CD4-positive, alpha-beta T cell (primary cell): Measurements from ENCODE around the gene C17orf75. TPM values are rescaled to one million over a fixed set of nuclear protein-coding genes. Genes with fewer than 3 reads are reported as not detected.

Experiments
- ATAC-seq: fragments of 200-7000 bp; cut with Tn5 transposase; one replicate; pipeline ENCODE4 v1.10.0; 2022; ENCODE audit warnings: mild to moderate bottlenecking; ENCODE audit not compliant: poor library complexity
- CTCF ChIA-PET: fragments of 350-600 bp; sonication (Branson Sonifier 250); formaldehyde crosslinking; loops from one replicate; lab custom pipeline; 2021; ENCODE audit warnings: antibody characterized with exemption, inconsistent platforms; lab: Charles Lee
- POLR2A ChIA-PET: fragments of 350-600 bp; sonication (Branson Sonifier 250); formaldehyde crosslinking; loops from one replicate; lab custom pipeline; 2021; ENCODE audit warnings: antibody characterized with exemption, inconsistent platforms; lab: Charles Lee
- DNase-seq, 14 experiments: peaks; one replicate each; pipeline ENCODE4 v3.0.0-alpha.2; 2013 to 2020; ENCODE audit warnings: mixed read lengths in 2 of 14
- H3K27ac ChIP-seq, 2 donors: one replicate each; pipeline versions ENCODE4 v1.5.1 to v1.7.0; 2013; ENCODE audit warnings: low read length in 2 of 2, low read depth in 1 of 2, mild to moderate bottlenecking in 1 of 2
- H3K27me3 ChIP-seq, 2 experiments: 1 replicate in 1 of 2; 2 replicates in 1 of 2; pipeline versions ENCODE4 v1.6.1 to v1.7.0; 2013; ENCODE audit warnings: low read length in 2 of 2, control low read depth in 1 of 2, mild to moderate bottlenecking in 1 of 2, moderate library complexity in 1 of 2; ENCODE audit not compliant: insufficient read depth in 2 of 2, control insufficient read depth in 1 of 2
- H3K36me3 ChIP-seq: one replicate; pipeline ENCODE4 v1.6.1; 2013; ENCODE audit warnings: low read length, control low read depth; ENCODE audit not compliant: insufficient read depth
- H3K4me1 ChIP-seq: one replicate; pipeline ENCODE4 v1.6.1; 2013; ENCODE audit warnings: low read length, control low read depth; ENCODE audit not compliant: insufficient read depth
- H3K4me3 ChIP-seq: one replicate; pipeline ENCODE4 v1.5.1; 2013; ENCODE audit warnings: mild to moderate bottlenecking, low read length, moderate library complexity
- H3K9me3 ChIP-seq, 2 experiments: 1 replicate in 1 of 2; 2 replicates in 1 of 2; pipeline versions ENCODE4 v1.6.1 to v1.7.0; 2013; ENCODE audit warnings: low read length in 2 of 2, mild to moderate bottlenecking in 2 of 2, control low read depth in 1 of 2, moderate library complexity in 1 of 2; ENCODE audit not compliant: control insufficient read depth in 1 of 2, insufficient read depth in 1 of 2
- H3K27ac Mint-ChIP-seq: one replicate; pipeline ENCODE4 v1.8.0; 2020; ENCODE audit warnings: mixed read lengths
- H3K27me3 Mint-ChIP-seq: one replicate; pipeline ENCODE4 v1.8.0; 2021; ENCODE audit warnings: mixed read lengths
- H3K36me3 Mint-ChIP-seq: one replicate; pipeline ENCODE4 v1.8.0; 2021; ENCODE audit warnings: low read depth, mixed read lengths
- H3K4me1 Mint-ChIP-seq: one replicate; pipeline ENCODE4 v1.8.0; 2021; ENCODE audit warnings: low read depth, mixed read lengths
- H3K4me3 Mint-ChIP-seq: one replicate; pipeline ENCODE4 v1.8.0; 2020; ENCODE audit warnings: mild to moderate bottlenecking, mixed read lengths
- H3K9me3 Mint-ChIP-seq: one replicate; pipeline ENCODE4 v1.8.0; 2020; ENCODE audit warnings: mixed read lengths
- intact Hi-C, 2 experiments: fragments of 100-400 bp; cut with DNase I in 1 of 2; cut with micrococcal nuclease in 1 of 2; formaldehyde crosslinking; loops; one replicate each; pipeline versions ENCODE4 v1.15.1 to v1.9.0; 2023 to 2025; cut with DNase I, micrococcal nuclease
- microRNA-seq: library from miRNA; unstranded; fragments of <30 nt; microRNA quantifications from one replicate; pipeline ENCODE4 v1.2.0, GENCODE V29; 2021; ENCODE audit warnings: borderline microRNAs expressed, borderline replicate concordance
- total RNA-seq, 174 experiments: library from RNA in 2 of 174; stranded (reverse) in 2 of 174; gene quantifications; one replicate each; pipeline ENCODE4 v1.2.3 and lab custom pipeline; 2021 to 2026
- TF ChIP-seq, protein P1 (sequence below): fragments of 200-600 bp; IDR thresholded peaks from one replicate; pipeline ENCODE4 v1.8.0; 2022; ENCODE audit warnings: antibody characterized with exemption, mild to moderate bottlenecking

C17orf75 gene
- total RNA-seq, 2 experiments from 2014 or later = 12.8 to 15.9 TPM

DNA sequence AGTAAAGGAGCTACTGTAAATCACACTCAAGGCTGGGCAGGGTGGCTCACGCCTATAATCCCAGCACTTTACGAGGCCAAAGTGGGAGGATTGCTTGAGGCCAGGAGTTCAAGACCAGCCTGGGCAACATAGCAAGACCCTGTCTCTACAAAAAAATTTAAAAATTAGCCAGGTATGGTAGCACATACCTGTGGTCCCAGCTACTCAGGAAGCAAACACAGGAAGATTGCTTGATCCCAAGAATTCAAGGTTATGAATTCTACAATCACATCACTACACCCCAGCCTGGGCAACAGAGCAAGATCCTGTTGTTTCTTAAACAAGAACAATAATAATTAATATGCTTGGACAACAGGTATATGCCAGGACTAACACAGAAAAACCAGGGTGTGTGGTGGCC lies 63.2 kb downstream of the C17orf75 start:
- Histone ChIP-seq H3K36me3 (no peaks in the 10 kb centered on the region), H3K4me1 (peaks cover 3% of the 10 kb centered on the region), H3K27ac (no peak overlapping the region), H3K4me3 (no peak overlapping the region), H3K27me3 (peaks cover 0 to 3% of the 10 kb centered on the region in 2 experiments), H3K9me3 (no peaks in the 10 kb centered on the region)
- no peak for DNase-seq
- no peaks in the 10 kb centered on the region for H3K9me3 Mint-ChIP-seq
- intact Hi-C loops = no loop called here
- no peaks in the 10 kb centered on the region for H3K4me1 Mint-ChIP-seq
- TF ChIP-seq, protein P1, sequence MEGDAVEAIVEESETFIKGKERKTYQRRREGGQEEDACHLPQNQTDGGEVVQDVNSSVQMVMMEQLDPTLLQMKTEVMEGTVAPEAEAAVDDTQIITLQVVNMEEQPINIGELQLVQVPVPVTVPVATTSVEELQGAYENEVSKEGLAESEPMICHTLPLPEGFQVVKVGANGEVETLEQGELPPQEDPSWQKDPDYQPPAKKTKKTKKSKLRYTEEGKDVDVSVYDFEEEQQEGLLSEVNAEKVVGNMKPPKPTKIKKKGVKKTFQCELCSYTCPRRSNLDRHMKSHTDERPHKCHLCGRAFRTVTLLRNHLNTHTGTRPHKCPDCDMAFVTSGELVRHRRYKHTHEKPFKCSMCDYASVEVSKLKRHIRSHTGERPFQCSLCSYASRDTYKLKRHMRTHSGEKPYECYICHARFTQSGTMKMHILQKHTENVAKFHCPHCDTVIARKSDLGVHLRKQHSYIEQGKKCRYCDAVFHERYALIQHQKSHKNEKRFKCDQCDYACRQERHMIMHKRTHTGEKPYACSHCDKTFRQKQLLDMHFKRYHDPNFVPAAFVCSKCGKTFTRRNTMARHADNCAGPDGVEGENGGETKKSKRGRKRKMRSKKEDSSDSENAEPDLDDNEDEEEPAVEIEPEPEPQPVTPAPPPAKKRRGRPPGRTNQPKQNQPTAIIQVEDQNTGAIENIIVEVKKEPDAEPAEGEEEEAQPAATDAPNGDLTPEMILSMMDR = no peak
- H3K36me3 Mint-ChIP-seq = no peaks in the 10 kb centered on the region
- H3K27me3 Mint-ChIP-seq = peaks cover 16% of the 10 kb centered on the region
- POLR2A ChIA-PET = no interaction called here
- no peak for ATAC-seq
- no peak overlapping the region for H3K4me3 Mint-ChIP-seq
- H3K27ac Mint-ChIP-seq = no peak overlapping the region
- CTCF ChIA-PET = no interaction called here

Small RNA genes within 50 kb of the gene (microRNA-seq; reads per million reads assigned to microRNA genes)
- 1.6 reads per million for gene MIR632

Other genes with a start within 250 kb of the C17orf75 start
- 10 to 100 TPM; 12.9 to 13.1 TPM for gene RHOT1, start 199.7 kb downstream of the C17orf75 start, total RNA-seq
- under 1 TPM in 1 of 2 experiments, not detected in 1; 0.08 TPM for gene RHBDL3, start 76.3 kb downstream of the C17orf75 start, total RNA-seq
- gene ZNF207, start 8.0 kb upstream of the C17orf75 start, total RNA-seq = 100 to 1,000 TPM; 252 to 262 TPM
- 10 to 100 TPM; 67.6 to 68.7 TPM for gene PSMD11, start 102.3 kb upstream of the C17orf75 start, total RNA-seq
- gene CDK5R1, start 144.8 kb upstream of the C17orf75 start, total RNA-seq = 10 to 100 TPM; 21.7 to 22.5 TPM